CD14-positive monocyte (primary cell): ENCODE data around the gene FBRS. TPM values are rescaled to one million over a fixed set of nuclear protein-coding genes. Genes with fewer than 3 reads are reported as not detected.

Source experiments
- DNase-seq, 3 donors: peaks; one replicate each; pipeline ENCODE4 v3.0.0-alpha.2; 2011 to 2022
- H2AFZ ChIP-seq: 2 replicates; pipeline ENCODE4 v1.6.0; 2012; ENCODE audit warnings: mild to moderate bottlenecking, low read depth, low read length, inconsistent platforms; ENCODE audit not compliant: insufficient read depth, poor library complexity, severe bottlenecking
- H3K27ac ChIP-seq, 2 donors: 1 replicate in 1 of 2; 2 replicates in 1 of 2; pipeline ENCODE4 v1.5.1; 2012 to 2013; ENCODE audit warnings: low read length in 2 of 2, control low read depth in 1 of 2, inconsistent platforms in 1 of 2, low read depth in 1 of 2, mild to moderate bottlenecking in 1 of 2
- H3K27me3 ChIP-seq, 2 donors: one replicate each; pipeline versions ENCODE4 v1.6.0 to v1.6.1; 2011 to 2013; ENCODE audit warnings: low read length in 2 of 2; ENCODE audit not compliant: control insufficient read depth in 2 of 2, insufficient read depth in 2 of 2
- H3K36me3 ChIP-seq, 2 donors: replicated peaks in 1 of 2; 1 replicate in 1 of 2; 2 replicates in 1 of 2; pipeline versions ENCODE4 v1.5.1 to v1.6.1; 2012 to 2013; ENCODE audit warnings: low read length in 2 of 2, control low read depth in 1 of 2, inconsistent platforms in 1 of 2, mild to moderate bottlenecking in 1 of 2; ENCODE audit not compliant: insufficient read depth in 2 of 2, control insufficient read depth in 1 of 2
- H3K4me1 ChIP-seq, 2 donors: 1 replicate in 1 of 2; 2 replicates in 1 of 2; pipeline versions ENCODE4 v1.5.1 to v1.6.1; 2012 to 2013; ENCODE audit warnings: low read length in 2 of 2, control low read depth in 1 of 2, inconsistent platforms in 1 of 2, mild to moderate bottlenecking in 1 of 2, moderate library complexity in 1 of 2; ENCODE audit not compliant: insufficient read depth in 2 of 2, control insufficient read depth in 1 of 2
- H3K4me2 ChIP-seq: replicated peaks from 2 replicates; pipeline ENCODE3; 2012; ENCODE audit warnings: low read length, moderate library complexity, mild to moderate bottlenecking; ENCODE audit not compliant: poor library complexity, severe bottlenecking; ENCODE audit errors: extremely low read depth
- H3K4me3 ChIP-seq, 3 experiments: fragments of 200-600 bp in 1 of 3; sonication (generic) in 1 of 3; replicated peaks in 1 of 3; 1 replicate in 2 of 3; 2 replicates in 1 of 3; pipeline ENCODE4 v1.5.1; 2011 to 2013; ENCODE audit warnings: low read length in 3 of 3, mild to moderate bottlenecking in 3 of 3, control low read depth in 2 of 3, low read depth in 2 of 3, inconsistent platforms in 1 of 3, moderate library complexity in 1 of 3
- H3K79me2 ChIP-seq: 2 replicates; pipeline ENCODE4 v1.6.0; 2012; ENCODE audit warnings: mild to moderate bottlenecking, control low read depth, inconsistent platforms, low read length, moderate library complexity; ENCODE audit not compliant: insufficient read depth
- H3K9ac ChIP-seq: 2 replicates; pipeline ENCODE4 v1.6.0; 2017; ENCODE audit warnings: low read length, mild to moderate bottlenecking; ENCODE audit not compliant: insufficient read depth, poor library complexity, severe bottlenecking
- H3K9me3 ChIP-seq, 2 donors: replicated peaks in 1 of 2; 1 replicate in 1 of 2; 2 replicates in 1 of 2; pipeline versions ENCODE4 v1.5.1 to v1.6.1; 2012 to 2013; ENCODE audit warnings: low read length in 2 of 2, control low read depth in 1 of 2; ENCODE audit not compliant: control insufficient read depth in 1 of 2, insufficient read depth in 1 of 2
- H4K20me1 ChIP-seq: 2 replicates; pipeline ENCODE4 v1.6.0; 2012; ENCODE audit warnings: mild to moderate bottlenecking, low read length, control low read depth, moderate library complexity; ENCODE audit not compliant: insufficient read depth
- H3K27ac Mint-ChIP-seq, 7 donors: one replicate each; pipeline ENCODE4 v1.8.0; 2020; ENCODE audit warnings: mild to moderate bottlenecking in 7 of 7, mixed read lengths in 7 of 7, moderate library complexity in 6 of 7, inconsistent platforms in 2 of 7
- H3K27me3 Mint-ChIP-seq, 3 donors: one replicate each; pipeline ENCODE4 v1.8.0; 2021 to 2022; ENCODE audit warnings: low read depth in 3 of 3, mild to moderate bottlenecking in 3 of 3, mixed read lengths in 3 of 3, moderate library complexity in 3 of 3, inconsistent platforms in 1 of 3
- H3K36me3 Mint-ChIP-seq, 2 donors: one replicate each; pipeline ENCODE4 v1.8.0; 2020; ENCODE audit warnings: mixed read lengths in 2 of 2, inconsistent platforms in 1 of 2, mild to moderate bottlenecking in 1 of 2
- H3K4me1 Mint-ChIP-seq: one replicate; pipeline ENCODE4 v1.8.0; 2020; ENCODE audit warnings: mild to moderate bottlenecking, mixed read lengths
- H3K4me3 Mint-ChIP-seq, 2 donors: one replicate each; pipeline ENCODE4 v1.8.0; 2020; ENCODE audit warnings: mild to moderate bottlenecking in 2 of 2, mixed read lengths in 2 of 2, moderate library complexity in 1 of 2
- H3K9me3 Mint-ChIP-seq, 7 donors: one replicate each; pipeline ENCODE4 v1.8.0; 2020 to 2022; ENCODE audit warnings: mixed read lengths in 7 of 7, mild to moderate bottlenecking in 6 of 7, moderate library complexity in 6 of 7, inconsistent platforms in 2 of 7
- CTCF ChIP-seq: fragments of 200-600 bp; IDR thresholded peaks from one replicate; pipeline ENCODE4 v1.8.0; 2022; ENCODE audit warnings: antibody characterized with exemption, mild to moderate bottlenecking
- WGBS: methylation state at CpG from one replicate; pipeline ENCODE4 v1.1.5; 2013; ENCODE audit warnings: missing lambda C conversion rate; ENCODE audit not compliant: insufficient coverage; 5-methylcytosine and 5-hydroxymethylcytosine counted together
- intact Hi-C, 2 donors: fragments of 100-400 bp; cut with micrococcal nuclease; formaldehyde crosslinking; loops; one replicate each; pipeline versions ENCODE4 v1.15.0 to v1.15.1; 2023
- polyA minus RNA-seq: library from RNA; depleted of rRNA, polyadenylated mRNA; stranded (reverse); fragments of >200 nt; gene quantifications from 2 replicates; pipeline ENCODE4 v1.2.3, GENCODE V29; 2012
- polyA plus RNA-seq, 3 donors: library from polyadenylated mRNA; depleted of rRNA in 1 of 3; unstranded in 2 of 3; stranded (reverse) in 1 of 3; fragments of 300-500 nt in 2 of 3; fragments of >200 nt in 1 of 3; fragmentation: Illumina TruSeq in 2 of 3; gene quantifications; 1 replicate in 2 of 3; 2 replicates in 1 of 3; pipeline ENCODE4 v1.2.3, GENCODE V29; 2012 to 2021
- total RNA-seq, 12 experiments: library from RNA in 1 of 12; stranded (reverse) in 1 of 12; fragments of 120-200 nt in 1 of 12; gene quantifications; one replicate each; pipeline ENCODE4 v1.2.4 and lab custom pipeline; 2013 to 2026; ENCODE audit warnings: mixed read lengths in 6 of 12, inconsistent platforms in 1 of 12

The FBRS gene
- 31.5 TPM for total RNA-seq (2013)
- polyA plus RNA-seq = 10 to 100 TPM in 1 of 3 donors, 1 to 10 TPM in 2; 1.4 to 44.8 (median 2.1) TPM
- polyA minus RNA-seq = 46.1 and 53.4 TPM in 2 replicates
- 69.3 to 256 (median 92.8) reads per million in 11 experiments for total RNA-seq (lab: John Stamatoyannopoulos, UW)

- Mint-ChIP-seq H3K9me3 (peaks cover 0 to 2% (median 0%) of the 10 kb centered on the region in 7 donors), H3K27ac (peak within 1 kb of the TSS; percentile 100), H3K36me3 (peaks cover 56 to 63% of the 10 kb centered on the region in 2 donors), H3K4me3 (peak within 1 kb of the TSS; percentile 90 to 99), H3K27me3 (peaks cover 0 to 1% (median 0%) of the 10 kb centered on the region in 3 donors), H3K4me1 (peaks cover 38% of the 10 kb centered on the region)
- peaks cover 54 to 63% of the 10 kb centered on the region in 2 donors for H3K36me3 ChIP-seq
- H3K9me3 ChIP-seq = no peaks in the 10 kb centered on the region
- peak within 1 kb of the TSS; percentile 72 for H2AFZ ChIP-seq
- peak; percentile 100 for DNase-seq
- TF ChIP-seq CTCF = peak; percentile 68
- H3K4me1 ChIP-seq = peaks cover 33 to 45% of the 10 kb centered on the region in 2 donors
- intact Hi-C loops = loop anchor here (1.0 to 10.0 kb wide), 6 partner anchors 40 to 283 kb away; partner anchors contain the start of genes CFAP119 (in 1 of the 2), FBXL19 (in 1 of the 2), MYL11 (in 1 of the 2) and RNF40 (in 1 of the 2)
- peak within 1 kb of the TSS; percentile 81 to 99 (median 86) for H3K4me3 ChIP-seq
- under 1% methylated on average over 78 of the region's 86 CpGs for WGBS
- peak within 1 kb of the TSS; percentile 93 to 99 for H3K27ac ChIP-seq
- no peaks in the 10 kb centered on the region for H3K27me3 ChIP-seq
- H3K79me2 ChIP-seq = peaks cover 45% of the 10 kb centered on the region
- H3K9ac ChIP-seq = peak within 1 kb of the TSS; percentile 95
- H3K4me2 ChIP-seq = peak within 1 kb of the TSS; percentile 99
- peaks cover 40% of the 10 kb centered on the region for H4K20me1 ChIP-seq
Observed at GRCh38 chr16:30657866-30658730, at the start of gene FBRS. Gene FBRS, plus strand, starts transcription at chr16:30658431. Its CDS starts 1,088 bp downstream, at chr16:30659519.
